KOPT-K1 (cell line): ENCODE data around the gene QRICH1.

ENCODE experiments used
- H3K27ac ChIP-seq: fragments of 200-600 bp; sonication (generic); 2 replicates; pipeline ENCODE4 v1.5.1; 2016; ENCODE audit warnings: antibody characterized with exemption, mild to moderate bottlenecking, low read depth, low read length; ENCODE audit not compliant: poor library complexity, severe bottlenecking
- H3K36me3 ChIP-seq: fragments of 200-600 bp; sonication (generic); 2 replicates; pipeline ENCODE4 v1.5.1; 2017; ENCODE audit warnings: antibody characterized with exemption, mild to moderate bottlenecking, low read length, moderate library complexity; ENCODE audit not compliant: insufficient read depth
- H3K9me3 ChIP-seq: fragments of 200-600 bp; sonication (generic); 2 replicates; pipeline ENCODE4 v1.5.1; 2017; ENCODE audit warnings: antibody characterized with exemption, low read length, mild to moderate bottlenecking; ENCODE audit not compliant: insufficient read depth, poor library complexity, severe bottlenecking

QRICH1 gene

DNA sequence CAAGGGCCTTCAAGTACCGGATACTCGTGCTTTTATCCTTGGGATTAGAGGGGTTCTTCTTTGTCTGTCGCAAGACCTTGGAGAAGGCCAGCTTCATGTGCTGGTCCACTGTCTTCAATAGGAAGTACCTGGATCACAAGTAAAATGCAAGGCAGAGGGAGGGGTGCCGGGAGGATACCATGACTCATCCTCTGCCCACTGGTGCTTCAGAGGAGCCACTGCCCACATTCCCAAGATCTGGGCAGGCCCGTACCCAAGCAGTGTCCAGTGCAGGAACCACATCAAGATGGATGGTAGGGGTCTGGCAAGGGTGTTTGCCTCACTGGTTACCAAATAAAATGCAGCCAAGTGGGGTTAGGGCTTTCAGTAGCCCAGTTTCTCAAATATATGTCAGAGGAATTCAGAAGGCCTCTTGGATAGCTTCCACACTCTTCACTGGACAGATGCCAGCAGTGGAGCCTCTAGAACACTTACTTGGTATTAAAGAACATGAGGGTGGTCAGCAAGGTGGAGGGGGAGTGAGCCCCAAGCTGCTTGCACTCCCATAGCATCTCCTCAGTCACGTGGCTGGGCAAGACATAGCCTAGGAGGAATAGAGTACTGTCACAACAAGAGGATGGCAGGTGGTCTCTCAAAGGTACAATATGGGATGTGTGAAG, 61.1 kb downstream of the QRICH1 start:
- Histone ChIP-seq H3K9me3 (no peaks in the 10 kb centered on the region), H3K27ac (no peak overlapping the region), H3K36me3 (peaks cover 88% of the 10 kb centered on the region)

DNA sequence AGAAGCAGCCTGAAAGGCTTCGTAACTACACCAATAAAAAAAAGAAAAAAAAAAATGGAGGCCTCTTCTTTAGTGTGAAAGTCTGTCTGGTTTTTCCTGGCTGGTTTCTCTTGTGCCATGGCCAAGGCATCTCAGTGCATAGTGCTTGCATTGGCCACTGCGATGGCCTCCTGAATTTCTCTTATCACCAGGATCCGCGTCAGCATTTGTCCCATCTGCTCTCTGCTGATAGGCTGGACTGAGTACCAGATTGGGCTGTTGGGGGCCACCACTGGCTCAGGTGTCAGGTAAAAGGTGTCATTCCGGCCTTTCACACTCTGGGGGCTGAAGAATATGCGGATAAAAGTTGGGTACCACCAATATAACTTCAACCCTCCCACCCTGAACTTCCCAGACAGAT, 63.5 kb downstream of the QRICH1 start:
- Histone ChIP-seq H3K9me3 (no peaks in the 10 kb centered on the region), H3K27ac (no peak overlapping the region), H3K36me3 (peaks cover 89% of the 10 kb centered on the region)

- no peaks in the 10 kb centered on the region for H3K9me3 ChIP-seq
- H3K27ac ChIP-seq, result peak overlapping the region; percentile 80
- peaks cover 89% of the 10 kb centered on the region for H3K36me3 ChIP-seq
Measured at GRCh38 chr3:49029563-49029884, 64.3 kb downstream of the QRICH1 start.

DNA sequence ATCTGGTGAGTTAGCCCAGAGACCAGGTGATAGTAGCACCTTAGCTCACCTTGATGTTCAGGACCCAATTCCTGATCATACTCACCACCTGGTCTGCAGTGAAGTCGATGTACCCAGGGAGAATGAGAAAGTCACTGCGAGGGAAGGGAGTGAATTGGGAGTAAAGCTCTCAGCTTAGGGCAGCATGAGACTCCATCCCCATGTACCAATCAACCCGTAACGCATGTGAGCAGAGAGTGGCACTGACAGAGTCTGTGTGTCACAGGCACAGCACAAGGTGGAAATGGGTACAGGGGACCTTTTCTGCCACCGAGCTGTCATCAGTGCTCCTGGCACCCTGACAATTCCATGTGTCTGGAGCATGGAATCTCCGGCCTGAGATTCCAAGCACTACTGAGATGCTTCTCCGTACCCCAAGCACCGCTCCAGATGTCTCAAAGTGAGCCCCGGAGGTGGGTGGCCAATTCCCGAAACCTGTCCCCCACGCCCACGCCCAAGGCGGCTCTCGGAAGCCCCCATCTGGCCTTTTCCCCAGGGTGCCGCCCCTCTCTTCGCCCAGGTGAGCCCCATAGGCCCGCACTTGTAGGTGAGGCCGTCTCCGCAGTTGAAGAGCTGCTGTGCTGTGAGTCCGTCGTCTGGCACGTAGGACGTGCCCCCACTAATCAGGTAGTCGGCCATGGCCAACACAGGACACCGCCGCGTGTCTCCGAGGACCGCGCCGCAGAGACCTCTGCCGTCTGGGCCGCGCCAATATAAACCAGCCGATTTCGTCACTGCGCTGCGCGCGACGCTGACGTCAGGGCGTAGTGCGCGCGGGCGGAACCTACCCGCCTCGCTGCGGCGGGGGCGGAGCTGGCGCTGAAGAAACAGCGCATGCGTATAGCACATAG, 65.0 kb downstream of the QRICH1 start, which contains the start of gene IMPDH2:
TSS of gene IMPDH2 (minus strand) at position 726 of the 890 bp plus-strand sequence. CDS start at position 678, 48 bp downstream.
- peak within 1 kb of the TSS; percentile 80 for H3K27ac ChIP-seq
- no peaks in the 10 kb centered on the region for H3K9me3 ChIP-seq
- H3K36me3 ChIP-seq, result peaks cover 89% of the 10 kb centered on the region

DNA sequence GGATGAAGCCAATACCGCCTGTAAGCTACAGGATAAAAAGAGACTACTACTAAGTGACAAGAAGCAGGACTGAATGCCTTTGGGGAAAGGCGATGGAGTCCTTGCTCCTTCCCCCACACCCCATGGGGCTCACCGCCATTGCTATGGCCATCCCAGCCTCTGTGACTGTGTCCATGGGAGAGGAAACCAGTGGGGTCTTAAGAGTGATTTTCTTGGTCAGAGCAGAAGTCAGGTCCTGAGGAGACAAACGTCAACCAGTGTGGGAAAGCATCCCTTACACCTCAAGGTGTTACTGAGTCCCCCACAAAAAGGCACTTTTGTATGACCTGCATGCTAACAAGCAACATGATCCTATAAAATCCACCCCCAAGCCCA, 65.6 kb downstream of the QRICH1 start:
- Histone ChIP-seq H3K36me3 (peaks cover 91% of the 10 kb centered on the region), H3K27ac (peak overlapping the region; percentile 80), H3K9me3 (no peaks in the 10 kb centered on the region)

GRCh38 chr3:49027634-49028033, 66.2 kb downstream of the QRICH1 start:
- Histone ChIP-seq H3K27ac (peak overlapping the region; percentile 80), H3K9me3 (no peaks in the 10 kb centered on the region), H3K36me3 (peaks cover 89% of the 10 kb centered on the region)

GRCh38 chr3:49026536-49026935, 67.3 kb downstream of the QRICH1 start:
- peaks cover 78% of the 10 kb centered on the region for H3K36me3 ChIP-seq
- no peak overlapping the region for H3K27ac ChIP-seq
- H3K9me3 ChIP-seq, result no peaks in the 10 kb centered on the region

GRCh38 chr3:49025793-49026520, 67.9 kb downstream of the QRICH1 start:
- H3K9me3 ChIP-seq, result no peaks in the 10 kb centered on the region
- peaks cover 72% of the 10 kb centered on the region for H3K36me3 ChIP-seq
- no peak overlapping the region for H3K27ac ChIP-seq

DNA sequence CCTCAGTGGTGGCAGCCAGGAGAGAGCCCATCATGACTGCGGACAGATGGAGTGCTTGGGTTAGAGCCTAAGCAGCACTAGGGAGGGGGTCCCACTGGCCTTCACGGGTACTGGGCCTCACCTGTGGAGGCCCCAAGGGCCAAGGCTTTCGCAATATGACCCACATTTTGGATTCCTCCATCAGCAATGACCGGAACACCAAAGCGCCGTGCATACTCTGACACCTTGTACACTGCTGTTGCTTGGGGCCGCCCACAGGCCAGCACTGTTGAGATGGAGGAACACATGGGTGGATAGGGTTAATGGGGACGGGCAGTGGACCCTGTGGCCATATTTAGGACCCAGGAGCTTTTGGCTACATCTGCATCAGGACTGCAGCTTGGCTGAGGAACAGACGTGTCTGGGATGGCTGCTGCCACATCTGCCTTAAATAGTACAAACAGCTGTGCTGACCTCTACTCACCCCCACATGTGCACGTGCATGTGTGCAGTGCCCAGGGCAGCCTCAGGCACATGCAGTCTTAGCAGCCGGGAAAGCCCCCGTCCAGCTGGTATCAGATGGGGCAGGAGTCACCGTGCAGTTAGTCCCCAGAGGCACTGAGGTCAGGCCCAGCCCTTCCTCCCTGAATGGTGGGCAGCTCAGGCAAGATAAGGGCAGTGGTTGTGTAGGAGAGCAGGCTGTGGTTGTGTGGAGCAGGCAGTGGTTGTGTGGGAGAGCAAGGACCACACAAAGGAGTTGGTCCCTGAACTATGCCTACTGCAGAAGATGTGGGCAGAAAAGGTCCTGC, 68.7 kb downstream of the QRICH1 start:
- no peak overlapping the region for H3K27ac ChIP-seq
- no peaks in the 10 kb centered on the region for H3K9me3 ChIP-seq
- peaks cover 64% of the 10 kb centered on the region for H3K36me3 ChIP-seq

DNA sequence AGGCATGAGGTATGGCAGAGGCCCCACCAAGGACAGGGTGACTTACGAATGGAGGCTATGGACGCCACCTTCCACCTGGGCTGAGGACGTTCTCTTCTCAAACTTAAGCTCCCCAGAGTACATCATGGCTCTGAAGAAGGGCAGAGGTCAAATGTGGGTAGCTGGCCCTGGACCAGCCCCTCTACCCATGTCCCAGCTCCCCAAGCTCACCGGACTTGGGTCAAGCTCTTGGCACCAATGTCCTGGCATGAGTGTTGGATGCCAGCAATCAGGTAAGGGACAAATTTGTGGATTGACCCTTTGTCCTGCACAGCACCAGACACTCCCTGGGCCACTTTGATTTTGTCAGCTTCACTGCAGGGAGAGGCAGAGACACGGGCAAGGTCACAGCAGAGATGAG, 69.4 kb downstream of the QRICH1 start:
- H3K27ac ChIP-seq, result no peak overlapping the region
- H3K36me3 ChIP-seq, result peaks cover 57% of the 10 kb centered on the region
- no peaks in the 10 kb centered on the region for H3K9me3 ChIP-seq

- Histone ChIP-seq H3K36me3 (peaks cover 57% of the 10 kb centered on the region), H3K27ac (no peak overlapping the region), H3K9me3 (no peaks in the 10 kb centered on the region)
Measured at GRCh38 chr3:49023775-49024174, 70.1 kb downstream of the QRICH1 start.

- H3K36me3 ChIP-seq, result peaks cover 49% of the 10 kb centered on the region
- H3K9me3 ChIP-seq, result no peaks in the 10 kb centered on the region
- peak overlapping the region; percentile 98 for H3K27ac ChIP-seq
Measured at GRCh38 chr3:49022688-49023171, 71.1 kb downstream of the QRICH1 start.

DNA sequence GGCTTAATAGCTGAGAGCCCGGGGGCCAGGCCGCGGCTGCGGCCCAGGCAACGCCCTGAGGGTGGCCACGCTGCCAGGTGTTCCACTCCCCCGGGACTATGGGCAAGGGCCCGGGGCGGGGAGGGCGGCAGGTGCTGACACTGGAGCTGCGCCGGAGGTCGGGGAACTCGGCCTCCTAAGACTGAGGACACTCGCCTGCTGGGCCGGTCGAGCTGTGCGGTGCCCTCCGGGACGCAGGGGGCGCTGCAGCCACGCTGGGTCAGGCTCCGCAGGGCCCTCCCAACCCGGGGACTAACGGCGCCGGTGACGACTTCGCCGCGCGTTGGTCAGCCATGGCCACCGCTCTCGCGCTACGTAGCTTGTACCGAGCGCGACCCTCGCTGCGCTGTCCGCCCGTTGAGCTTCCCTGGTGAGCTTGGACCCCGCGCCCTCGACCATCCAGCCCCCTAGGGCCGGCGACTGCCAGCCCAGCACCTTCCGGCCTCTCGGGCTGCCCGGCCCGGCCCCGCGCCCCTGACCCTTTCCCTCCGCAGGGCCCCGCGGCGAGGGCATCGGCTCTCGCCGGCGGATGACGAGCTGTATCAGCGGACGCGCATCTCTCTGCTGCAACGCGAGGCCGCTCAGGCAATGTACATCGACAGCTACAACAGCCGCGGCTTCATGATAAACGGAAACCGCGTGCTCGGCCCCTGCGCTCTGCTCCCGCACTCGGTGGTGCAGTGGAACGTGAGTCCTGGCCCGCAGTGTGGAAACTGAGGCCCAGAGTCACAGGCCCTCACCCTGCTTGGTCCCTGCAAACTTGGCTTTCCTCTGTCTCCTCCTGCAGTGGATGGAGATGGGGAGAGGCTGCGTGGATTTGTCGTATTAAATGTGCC, 71.8 kb downstream of the QRICH1 start, which contains the start of gene NDUFAF3:
TSS of gene NDUFAF3 (plus strand) at position 309 of the 875 bp plus-strand sequence. CDS start at position 333, 24 bp downstream.
- Histone ChIP-seq H3K9me3 (no peaks in the 10 kb centered on the region), H3K36me3 (peaks cover 42% of the 10 kb centered on the region)

More for the DNA sequence above, 71.8 kb downstream of the QRICH1 start, which contains the start of gene NDUFAF3:
- H3K27ac ChIP-seq, result peak within 1 kb of the TSS; percentile 98
